ENCODE data around the gene MRAS.

The MRAS gene

GRCh38 chr3:138347960-138348753 is at the start of gene MRAS:
Gene MRAS, plus strand, starts transcription at chr3:138348579. Its CDS starts 24,305 bp downstream, at chr3:138372884.
- DNase-seq, result peak; percentile 8 to 31

GRCh38 chr3:138300647-138301046 is 47.7 kb upstream of the MRAS start:
- no peak for DNase-seq

- no peak for DNase-seq
Measured at GRCh38 chr3:138303474-138303873, 44.9 kb upstream of the MRAS start.

GRCh38 chr3:138307899-138308298 is 40.5 kb upstream of the MRAS start:
- no peak for DNase-seq

GRCh38 chr3:138308783-138309182 is 39.6 kb upstream of the MRAS start:
- no peak for DNase-seq

- no peak for DNase-seq
Measured at GRCh38 chr3:138310494-138310893, 37.9 kb upstream of the MRAS start.

- DNase-seq, result no peak
Measured at GRCh38 chr3:138314751-138315150, 33.6 kb upstream of the MRAS start.

- no peak for DNase-seq
Measured at GRCh38 chr3:138317687-138318086, 30.7 kb upstream of the MRAS start.

- DNase-seq, result no peak
Measured at GRCh38 chr3:138323971-138324370, 24.4 kb upstream of the MRAS start.

- DNase-seq, result no peak
Measured at GRCh38 chr3:138325990-138326389, 22.4 kb upstream of the MRAS start.

- DNase-seq, result no peak
Measured at GRCh38 chr3:138326866-138327595, 21.3 kb upstream of the MRAS start.

- no peak for DNase-seq
Measured at GRCh38 chr3:138327831-138328230, 20.5 kb upstream of the MRAS start.

- DNase-seq, result no peak
Measured at GRCh38 chr3:138328341-138328740, 20.0 kb upstream of the MRAS start.

GRCh38 chr3:138329127-138329983 is 19.0 kb upstream of the MRAS start, which contains the start of gene NME9:
Gene NME9, minus strand, starts transcription at chr3:138329851. Its CDS starts 516 bp downstream, at chr3:138329335.
- DNase-seq, result peak; percentile 93 to 95

- no peak for DNase-seq
Measured at GRCh38 chr3:138329984-138330293, 18.4 kb upstream of the MRAS start.

- DNase-seq, result no peak
Measured at GRCh38 chr3:138331143-138331894, 17.1 kb upstream of the MRAS start.

GRCh38 chr3:138332472-138333073 is 15.8 kb upstream of the MRAS start:
- peak in 1 of 2 donors; percentile 42 for DNase-seq

- DNase-seq, result no peak
Measured at GRCh38 chr3:138334608-138335007, 13.8 kb upstream of the MRAS start.

GRCh38 chr3:138336454-138336999 is 11.9 kb upstream of the MRAS start:
- no peak for DNase-seq

- DNase-seq, result no peak
Measured at GRCh38 chr3:138338244-138338643, 10.1 kb upstream of the MRAS start.

GRCh38 chr3:138338811-138339210 is 9.6 kb upstream of the MRAS start:
- no peak for DNase-seq

- DNase-seq, result no peak
Measured at GRCh38 chr3:138340511-138340910, 7.9 kb upstream of the MRAS start.

All from CD4-positive, alpha-beta T cell treated with Interferon alpha-2 for 1 hour (primary cell).